NCI-H526 treated with DMSO at 0.1 percent for 48 hours (cell line): ENCODE results near the gene C17orf114.
"Not testable (repeated sequence)": the region's sequence is repeated elsewhere in the genome, so short reads cannot be mapped to it uniquely, and the experiment has no call there.

Experiments used
- DNase-seq: peaks from one replicate; lab custom pipeline; 2025; lab: John Stamatoyannopoulos, UW

The C17orf114 gene

DNA sequence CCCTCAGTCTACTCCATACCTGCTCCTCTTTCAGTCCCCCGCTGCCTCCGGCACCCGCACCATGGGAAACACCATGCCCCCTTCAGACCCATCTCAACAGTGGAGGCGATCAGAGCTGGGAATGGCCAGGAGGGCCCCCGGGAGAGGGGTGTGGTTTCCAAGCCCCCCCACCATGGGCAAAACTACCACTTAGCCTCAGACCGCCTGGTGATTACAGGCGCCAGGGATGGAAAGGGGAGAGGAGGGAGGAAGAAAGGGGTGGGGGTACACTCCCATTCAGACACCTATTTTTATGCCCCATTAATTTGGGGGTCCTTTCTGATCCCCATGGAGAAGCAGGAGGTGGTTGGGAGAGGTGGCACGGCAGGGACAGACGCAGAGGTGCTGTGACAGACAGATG lies at the start of gene C17orf114:
TSS of gene C17orf114 (minus strand) at position 101 of the 400 bp plus-strand sequence.
- no peak for DNase-seq

GRCh38 chr17:4851084-4851483 lies 49.0 kb upstream of the C17orf114 start:
- no peak for DNase-seq

GRCh38 chr17:4850246-4850645 lies 48.1 kb upstream of the C17orf114 start:
- no peak for DNase-seq

DNA sequence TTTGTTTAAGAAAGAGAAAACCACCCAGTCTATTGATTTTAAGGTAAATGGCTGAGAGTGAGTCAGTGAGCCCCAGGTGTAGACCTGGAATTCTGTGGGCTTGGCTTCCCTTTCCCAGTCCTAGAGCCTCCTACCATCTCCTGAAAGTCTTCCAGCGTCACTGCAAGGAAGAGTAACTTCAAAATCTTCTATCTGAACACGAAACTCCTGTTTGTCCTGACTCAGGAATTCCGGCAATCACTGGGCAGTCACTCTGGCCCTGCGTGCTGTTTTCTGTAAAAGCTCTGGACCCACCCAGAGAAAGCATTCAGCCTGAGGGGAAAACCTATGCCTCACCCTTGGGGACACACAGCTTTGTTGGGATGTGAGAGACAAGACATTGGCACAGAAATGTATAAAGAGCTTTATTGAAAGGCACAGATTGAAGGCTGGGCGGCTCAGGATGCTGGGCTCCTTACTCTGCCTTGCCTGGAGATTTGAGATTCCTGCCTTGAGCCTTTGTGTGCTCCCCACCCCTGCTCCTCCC lies 46.9 kb upstream of the C17orf114 start:
- no peak for DNase-seq

DNA sequence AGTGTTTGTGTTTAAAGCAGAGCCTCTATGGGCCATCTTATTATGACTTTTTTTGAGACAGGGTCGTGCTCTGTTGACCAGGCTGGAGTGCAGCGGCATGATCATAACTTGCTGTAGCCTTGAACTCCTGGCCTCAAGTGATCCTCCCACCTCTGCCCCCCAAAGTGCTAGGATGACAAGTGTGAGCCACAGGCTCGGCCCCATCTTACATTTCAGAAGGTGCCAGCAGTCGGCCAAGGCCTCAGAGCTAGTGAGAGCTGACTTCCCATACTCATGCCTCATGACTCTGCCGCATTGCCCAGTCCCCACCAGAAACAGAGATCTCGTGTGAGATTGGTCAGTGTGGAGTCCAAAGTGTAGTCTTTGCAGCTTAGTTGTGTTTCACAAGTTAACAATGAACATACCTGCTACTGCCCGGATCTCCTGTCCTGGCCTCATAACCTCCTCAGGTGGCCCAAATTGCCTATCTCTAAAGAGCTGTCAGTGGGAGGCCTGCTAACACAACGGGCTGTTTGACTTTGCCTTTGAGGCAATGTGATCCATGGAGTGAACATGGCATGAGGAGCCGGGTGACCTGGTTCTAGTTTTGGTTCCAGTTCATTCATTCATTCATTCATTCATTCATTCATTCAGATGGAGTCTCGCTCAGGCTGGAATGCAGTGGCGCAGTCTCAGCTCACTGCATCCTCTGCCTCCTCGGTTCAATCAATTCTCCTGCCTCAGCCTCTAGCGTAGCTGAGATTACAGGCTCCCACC lies 44.7 kb upstream of the C17orf114 start:
- DNase-seq: no peak

DNA sequence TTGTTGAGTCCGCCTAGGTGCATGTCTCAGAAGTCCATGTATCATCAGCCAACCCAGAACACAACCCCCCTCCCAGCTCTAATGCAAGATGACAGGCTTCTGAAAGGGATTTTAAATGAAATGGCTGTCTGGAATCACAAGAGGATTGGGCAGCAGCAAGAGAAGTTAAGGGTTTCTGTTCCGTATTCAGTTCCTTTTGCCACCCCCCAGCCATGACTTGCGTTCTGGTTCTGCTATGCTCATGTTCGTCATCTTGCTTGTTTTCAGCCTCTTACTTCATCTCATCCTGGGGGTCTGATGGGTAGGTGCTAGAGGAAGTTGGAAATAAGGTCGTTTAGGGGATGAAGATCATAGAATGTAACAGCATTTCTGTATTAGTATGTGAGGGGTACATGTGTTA lies 43.0 kb upstream of the C17orf114 start:
- DNase-seq: no peak

DNA sequence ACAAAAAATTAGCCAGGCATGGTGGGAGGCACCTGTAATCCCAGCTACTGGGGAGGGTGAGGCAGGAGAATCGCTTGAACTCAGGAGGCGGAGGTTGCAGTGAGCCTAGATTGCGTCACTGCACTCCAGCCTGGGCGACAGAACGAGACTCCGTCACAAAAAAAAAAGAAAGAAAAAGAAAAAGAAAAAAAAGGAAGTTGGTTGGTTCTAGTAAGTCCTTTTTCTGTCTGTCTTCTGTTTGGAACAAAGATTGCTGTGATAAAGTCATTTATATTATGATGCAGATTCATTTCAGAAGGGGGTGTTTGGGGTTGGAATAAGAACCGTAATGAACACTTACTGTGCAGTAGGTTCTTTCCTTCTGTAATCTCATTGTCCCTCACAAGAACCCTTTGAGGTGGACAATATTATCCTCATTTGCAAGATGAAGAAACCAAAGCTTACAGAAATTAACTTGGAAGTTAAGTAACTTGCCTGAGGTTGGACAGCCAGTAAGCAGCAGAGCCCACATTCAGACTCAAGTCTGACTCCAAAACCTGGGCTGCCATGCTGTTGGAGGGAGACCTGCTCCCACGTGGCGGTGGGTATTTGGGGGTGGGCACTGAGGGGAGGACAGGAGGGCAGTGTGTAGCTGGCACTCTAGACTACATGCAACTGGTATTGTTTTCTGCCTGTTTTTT lies 41.3 kb upstream of the C17orf114 start:
- DNase-seq: no peak

DNA sequence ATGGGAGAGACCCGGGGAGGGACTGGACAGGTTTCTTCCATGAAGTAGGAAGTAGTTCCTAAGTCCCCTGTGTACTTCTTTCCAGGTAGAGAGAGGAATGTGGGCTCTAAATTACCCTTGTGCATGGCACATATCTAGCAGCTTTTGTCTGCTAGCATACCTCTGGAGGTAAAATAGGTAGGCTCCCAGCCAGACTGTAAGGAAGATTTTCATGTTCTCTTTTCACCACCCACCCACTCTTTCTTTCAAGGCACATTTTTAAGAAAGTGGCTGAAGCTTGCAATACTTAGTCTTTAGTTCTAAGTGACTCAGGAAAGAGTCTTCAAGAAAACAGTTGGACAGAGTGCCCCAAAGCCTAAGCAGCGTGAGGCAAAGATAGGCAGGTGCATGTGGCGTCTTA lies 40.2 kb upstream of the C17orf114 start:
- no peak for DNase-seq

DNA sequence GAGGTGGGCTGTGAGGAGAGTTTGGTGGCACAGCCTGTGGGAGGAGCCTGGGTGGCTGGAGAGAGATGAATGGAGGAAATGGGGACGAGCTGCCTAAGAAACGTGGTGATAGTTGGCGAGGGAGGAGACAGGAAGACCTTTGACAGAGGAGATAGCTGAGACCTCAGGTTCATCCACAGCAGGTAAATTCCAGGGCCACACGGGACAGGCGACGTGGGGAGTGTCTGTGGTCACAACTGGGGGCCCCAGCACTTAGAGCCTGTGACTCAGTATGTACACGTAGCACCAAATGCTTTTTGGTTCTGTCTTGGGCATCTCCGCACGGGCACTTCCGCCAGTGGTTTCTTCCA lies 38.7 kb upstream of the C17orf114 start:
- DNase-seq: no peak

DNA sequence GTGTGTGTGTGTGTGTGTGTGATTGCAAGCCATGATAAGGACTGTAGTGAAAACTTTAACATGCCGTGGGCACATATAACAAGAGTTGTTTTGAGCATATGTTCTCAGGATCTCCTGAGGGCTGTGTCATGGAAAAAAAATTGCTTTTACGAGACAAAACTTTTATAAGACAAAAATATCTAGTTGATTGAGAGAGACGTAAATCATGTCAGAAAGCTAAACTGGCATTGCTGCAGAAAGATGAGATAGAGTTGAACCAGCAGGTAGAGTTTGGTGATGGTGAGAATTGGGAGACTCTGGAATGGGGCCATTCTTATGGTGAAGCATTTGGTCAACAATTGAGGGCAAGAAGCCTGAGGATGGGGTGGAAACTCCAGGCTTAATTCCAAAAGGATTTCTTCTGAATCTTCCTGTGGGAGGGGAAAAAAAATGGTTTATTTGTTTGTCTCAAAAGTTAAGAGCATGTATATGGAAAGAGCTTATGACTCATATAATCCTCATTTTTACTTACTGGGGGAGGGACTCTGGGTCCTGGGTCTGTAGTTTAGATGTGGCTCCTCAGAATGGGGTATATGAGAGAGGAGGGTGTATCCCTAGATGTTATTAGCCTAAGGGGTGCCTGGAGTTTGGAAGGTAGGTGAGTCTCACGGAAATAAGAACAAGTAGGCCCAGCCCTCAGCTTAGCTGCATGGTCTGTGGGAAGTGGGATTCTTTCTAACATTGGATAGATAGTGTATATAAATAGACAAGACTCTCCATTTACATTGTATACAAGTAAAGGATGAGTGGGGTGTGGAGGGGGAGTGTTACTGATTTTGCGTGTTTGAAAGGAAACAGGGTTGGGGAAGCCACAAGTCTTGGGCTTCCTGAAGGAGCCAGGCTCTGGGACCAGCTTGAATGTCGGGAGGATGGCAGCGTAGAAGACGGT lies 38.1 kb upstream of the C17orf114 start:
- DNase-seq: no peak

DNA sequence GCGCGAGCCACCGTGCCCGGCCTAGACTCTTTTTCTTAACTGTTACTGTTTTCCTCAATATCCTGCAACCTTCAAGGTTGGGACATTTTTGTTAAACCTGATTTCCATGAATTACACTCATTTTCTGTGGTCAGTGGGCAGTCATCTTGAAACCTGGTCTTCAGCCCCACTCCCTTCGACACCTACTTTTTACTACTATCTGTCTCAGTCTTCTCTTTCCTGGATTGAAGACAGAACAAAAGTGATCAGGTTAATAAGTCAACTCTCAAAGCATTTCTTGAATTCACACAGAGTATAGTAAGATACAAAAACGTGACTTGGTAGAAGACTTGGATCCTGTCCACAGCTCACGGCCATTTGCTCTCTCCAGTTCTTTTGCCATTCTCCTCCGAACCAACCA lies 37.1 kb upstream of the C17orf114 start:
- no peak for DNase-seq

DNA sequence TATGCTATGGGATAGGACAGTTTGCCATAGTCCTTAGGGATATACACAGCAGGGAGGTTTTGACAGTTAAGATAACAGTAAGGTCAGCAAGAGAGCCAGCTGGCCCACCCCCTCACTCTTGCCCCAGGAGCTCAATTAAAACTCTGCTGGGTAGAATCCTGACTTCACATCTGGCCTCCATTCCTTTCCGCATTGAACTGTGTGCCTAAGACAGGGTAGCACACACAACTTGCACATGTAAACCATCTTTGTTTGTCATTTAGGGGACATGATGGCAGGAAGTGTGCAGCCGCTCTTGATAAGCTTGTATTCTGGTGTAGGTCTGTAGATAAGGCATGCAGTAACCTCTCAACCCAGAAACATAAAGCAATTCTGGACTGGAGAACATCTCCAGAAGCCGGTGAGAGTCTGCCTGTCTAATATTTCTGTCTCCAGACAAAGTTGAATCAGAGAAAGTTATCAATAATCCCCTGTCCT lies 36.2 kb upstream of the C17orf114 start:
- no peak for DNase-seq

- no peak for DNase-seq
These were observed 35.6 kb upstream of the C17orf114 start for GRCh38 chr17:4837471-4838308.

DNA sequence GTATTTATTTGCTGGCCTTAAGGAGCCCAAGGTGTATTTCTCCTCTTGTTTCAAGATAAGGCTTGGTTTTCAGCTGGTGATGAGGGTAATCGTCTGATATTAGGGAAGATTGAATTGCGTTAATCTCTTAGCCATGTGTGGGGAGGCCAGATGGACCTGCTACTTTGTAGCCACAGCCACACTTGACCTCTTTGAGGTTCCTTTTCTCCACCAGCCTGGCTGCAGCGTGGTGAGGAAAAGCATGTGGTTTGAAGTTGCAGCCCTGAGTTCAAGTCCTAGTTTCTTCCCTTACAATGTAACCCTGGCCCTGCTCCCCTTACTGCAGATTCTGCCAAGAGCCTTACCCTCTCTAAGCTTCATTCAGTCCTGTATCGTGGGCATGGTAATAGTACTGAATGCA lies 34.1 kb upstream of the C17orf114 start:
- no peak for DNase-seq

GRCh38 chr17:4834681-4835020 lies 32.5 kb upstream of the C17orf114 start:
- DNase-seq: no peak

GRCh38 chr17:4833941-4834680 lies 32.0 kb upstream of the C17orf114 start:
- DNase-seq: no peak

GRCh38 chr17:4833178-4833940 lies 31.2 kb upstream of the C17orf114 start, which contains the start of gene MINK1:
TSS of gene MINK1 (plus strand) at chr17:4833340. CDS start at chr17:4833584, 244 bp downstream.
- peak; percentile 44 for DNase-seq

DNA sequence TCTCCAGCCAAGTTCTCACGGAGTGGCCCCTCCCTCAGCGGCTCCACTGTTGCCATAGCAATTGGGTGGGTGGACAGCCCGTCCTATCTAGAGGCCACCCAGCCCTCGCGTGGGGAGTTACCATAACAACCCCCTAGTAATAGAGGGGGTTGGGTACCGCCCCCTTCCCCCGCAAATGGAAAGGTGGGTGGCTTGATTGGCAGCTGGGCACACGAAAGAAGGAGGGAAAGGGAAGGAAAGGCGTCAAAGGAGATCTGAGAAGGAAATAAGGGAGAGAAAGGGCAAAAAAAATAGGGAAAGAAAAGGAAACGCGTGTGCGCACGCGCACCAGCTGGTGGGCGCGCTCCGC lies 30.7 kb upstream of the C17orf114 start:
- DNase-seq: not testable (repeated sequence)

GRCh38 chr17:4827399-4827798 lies 25.3 kb upstream of the C17orf114 start:
- no peak for DNase-seq
